ENCODE measurements around the gene ATP9A.

- TF ChIP-seq, protein P1, sequence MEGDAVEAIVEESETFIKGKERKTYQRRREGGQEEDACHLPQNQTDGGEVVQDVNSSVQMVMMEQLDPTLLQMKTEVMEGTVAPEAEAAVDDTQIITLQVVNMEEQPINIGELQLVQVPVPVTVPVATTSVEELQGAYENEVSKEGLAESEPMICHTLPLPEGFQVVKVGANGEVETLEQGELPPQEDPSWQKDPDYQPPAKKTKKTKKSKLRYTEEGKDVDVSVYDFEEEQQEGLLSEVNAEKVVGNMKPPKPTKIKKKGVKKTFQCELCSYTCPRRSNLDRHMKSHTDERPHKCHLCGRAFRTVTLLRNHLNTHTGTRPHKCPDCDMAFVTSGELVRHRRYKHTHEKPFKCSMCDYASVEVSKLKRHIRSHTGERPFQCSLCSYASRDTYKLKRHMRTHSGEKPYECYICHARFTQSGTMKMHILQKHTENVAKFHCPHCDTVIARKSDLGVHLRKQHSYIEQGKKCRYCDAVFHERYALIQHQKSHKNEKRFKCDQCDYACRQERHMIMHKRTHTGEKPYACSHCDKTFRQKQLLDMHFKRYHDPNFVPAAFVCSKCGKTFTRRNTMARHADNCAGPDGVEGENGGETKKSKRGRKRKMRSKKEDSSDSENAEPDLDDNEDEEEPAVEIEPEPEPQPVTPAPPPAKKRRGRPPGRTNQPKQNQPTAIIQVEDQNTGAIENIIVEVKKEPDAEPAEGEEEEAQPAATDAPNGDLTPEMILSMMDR (conservative IDR thresholded peaks at IDR 0.05; ENCODE audit: low read depth, low read length): no peak
- TF ChIP-seq MXI1 (IDR thresholded peaks at IDR 0.05; ENCODE audit: borderline replicate concordance, low read depth, low read length) (no peak), POLR2A (IDR thresholded peaks at IDR 0.05; ENCODE audit: low read depth, low read length) (no peak), RAD21 (IDR thresholded peaks at IDR 0.05; ENCODE audit: low read length) (no peak), CEBPB (IDR thresholded peaks at IDR 0.05; ENCODE audit: low read depth, low read length) (no peak), FOS (IDR thresholded peaks at IDR 0.05; ENCODE audit: low read depth, low read length) (no peak), RFX5 (IDR thresholded peaks at IDR 0.05; ENCODE audit: low read depth, low read length) (no peak), BHLHE40 (IDR thresholded peaks at IDR 0.05; ENCODE audit: low read depth, low read length) (no peak)
- TF ChIP-seq, protein P2, sequence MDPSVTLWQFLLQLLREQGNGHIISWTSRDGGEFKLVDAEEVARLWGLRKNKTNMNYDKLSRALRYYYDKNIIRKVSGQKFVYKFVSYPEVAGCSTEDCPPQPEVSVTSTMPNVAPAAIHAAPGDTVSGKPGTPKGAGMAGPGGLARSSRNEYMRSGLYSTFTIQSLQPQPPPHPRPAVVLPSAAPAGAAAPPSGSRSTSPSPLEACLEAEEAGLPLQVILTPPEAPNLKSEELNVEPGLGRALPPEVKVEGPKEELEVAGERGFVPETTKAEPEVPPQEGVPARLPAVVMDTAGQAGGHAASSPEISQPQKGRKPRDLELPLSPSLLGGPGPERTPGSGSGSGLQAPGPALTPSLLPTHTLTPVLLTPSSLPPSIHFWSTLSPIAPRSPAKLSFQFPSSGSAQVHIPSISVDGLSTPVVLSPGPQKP (IDR thresholded peaks at IDR 0.05; ENCODE audit: borderline replicate concordance, low read depth, low read length): no peak
These were observed 158.1 kb downstream of the ATP9A start for GRCh38 chr20:51610111-51610510.
